NT2/D1 (cell line): ENCODE data around the gene SRCAP.

ENCODE experiments used
- DNase-seq: peaks from one replicate; pipeline ENCODE4 v3.0.0-alpha.2; 2011; ENCODE audit warnings: low read depth, low spot score
- H3K27me3 ChIP-seq: 2 replicates; pipeline ENCODE4 v1.6.0; 2011; ENCODE audit warnings: mild to moderate bottlenecking; ENCODE audit not compliant: insufficient read length, insufficient read depth
- H3K36me3 ChIP-seq: 2 replicates; pipeline ENCODE4 v1.6.1; 2011; ENCODE audit warnings: mild to moderate bottlenecking, low read length, mixed read lengths; ENCODE audit not compliant: insufficient read depth, insufficient read length
- H3K4me1 ChIP-seq: 2 replicates; pipeline ENCODE4 v1.5.1; 2011; ENCODE audit not compliant: insufficient read depth, insufficient read length
- H3K4me3 ChIP-seq: 2 replicates; pipeline ENCODE4 v1.5.1; 2011; ENCODE audit warnings: low read depth; ENCODE audit not compliant: insufficient read length
- H3K9ac ChIP-seq: 2 replicates; pipeline ENCODE4 v1.6.0; 2011; ENCODE audit warnings: low read depth; ENCODE audit not compliant: insufficient read length
- H3K9me3 ChIP-seq: 2 replicates; pipeline ENCODE4 v1.5.1; 2011; ENCODE audit warnings: mild to moderate bottlenecking, low read length; ENCODE audit not compliant: insufficient read depth
- SUZ12 ChIP-seq: IDR thresholded peaks from 2 replicates; pipeline ENCODE4 v1.6.1; 2011; ENCODE audit not compliant: insufficient read length, insufficient read depth; ENCODE audit errors: extremely low read depth
- YY1 ChIP-seq: IDR thresholded peaks from 2 replicates; pipeline ENCODE4 v1.6.1; 2011; ENCODE audit not compliant: insufficient read length, insufficient read depth
- ZNF274 ChIP-seq: IDR thresholded peaks from 2 replicates; pipeline ENCODE4 v1.6.1; 2011; ENCODE audit warnings: mild to moderate bottlenecking, low read depth, low read length

SRCAP gene

DNA sequence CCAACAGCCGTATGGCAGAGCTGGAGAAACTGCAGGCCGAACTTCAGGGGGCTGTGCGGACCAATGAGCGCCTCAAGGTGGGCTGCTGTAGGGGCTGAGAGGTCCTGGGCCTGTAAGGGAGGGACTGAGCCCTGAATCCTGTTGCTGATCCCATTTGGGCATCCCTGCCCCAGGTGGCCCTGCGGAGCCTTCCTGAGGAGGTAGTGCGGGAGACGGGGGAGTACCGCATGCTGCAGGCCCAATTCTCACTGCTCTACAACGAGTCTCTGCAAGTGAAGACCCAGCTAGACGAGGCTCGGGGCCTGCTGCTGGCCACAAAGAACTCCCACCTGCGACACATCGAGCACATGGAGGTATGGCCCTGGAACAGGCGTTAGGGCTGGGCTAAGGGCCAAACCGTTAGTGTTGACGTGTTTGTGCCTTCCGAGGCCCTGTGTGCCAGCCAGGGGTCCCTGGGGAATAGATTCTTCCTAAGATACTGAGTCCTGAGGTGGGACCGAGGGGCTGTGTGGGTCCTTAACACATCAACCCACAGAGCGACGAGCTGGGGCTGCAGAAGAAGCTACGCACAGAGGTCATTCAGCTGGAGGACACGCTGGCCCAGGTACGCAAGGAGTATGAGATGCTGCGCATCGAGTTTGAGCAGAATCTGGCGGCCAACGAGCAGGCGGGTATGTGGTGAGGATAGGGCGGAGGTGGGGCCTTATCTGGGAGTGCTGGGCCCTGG, 67.4 kb downstream of the SRCAP start:
- no peaks in the 10 kb centered on the region for H3K9me3 ChIP-seq
- no peak overlapping the region for H3K4me3 ChIP-seq
- DNase-seq: no peak
- no peak for TF ChIP-seq ZNF274
- TF ChIP-seq SUZ12: no peak
- TF ChIP-seq YY1: no peak
- no peaks in the 10 kb centered on the region for H3K27me3 ChIP-seq
- H3K4me1 ChIP-seq: peaks cover 6% of the 10 kb centered on the region
- H3K9ac ChIP-seq: no peak overlapping the region
- peaks cover 86% of the 10 kb centered on the region for H3K36me3 ChIP-seq

DNA sequence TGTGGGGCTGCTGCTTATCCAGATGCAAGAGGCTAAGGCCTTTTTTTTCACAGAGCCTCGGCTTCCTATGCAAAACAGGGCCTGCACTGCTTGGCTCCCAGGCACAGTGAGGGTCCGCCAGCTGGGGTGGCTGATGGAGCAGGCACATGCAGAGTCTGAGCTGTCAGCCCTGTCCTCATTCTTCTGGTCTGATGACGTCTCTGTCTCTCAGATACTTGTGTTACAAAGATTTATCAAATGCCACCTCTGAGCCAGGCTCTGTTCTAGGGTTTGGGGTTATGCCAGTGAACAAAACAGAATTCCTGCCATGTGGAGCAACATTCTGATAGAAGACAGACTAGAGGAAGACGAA, 67.9 kb downstream of the SRCAP start:
- Histone ChIP-seq H3K36me3 (peaks cover 92% of the 10 kb centered on the region), H3K9me3 (no peaks in the 10 kb centered on the region), H3K4me3 (no peak overlapping the region), H3K4me1 (peaks cover 6% of the 10 kb centered on the region), H3K27me3 (no peaks in the 10 kb centered on the region), H3K9ac (no peak overlapping the region)
- no peak for TF ChIP-seq YY1
- TF ChIP-seq ZNF274: no peak
- TF ChIP-seq SUZ12: no peak
- no peak for DNase-seq

DNA sequence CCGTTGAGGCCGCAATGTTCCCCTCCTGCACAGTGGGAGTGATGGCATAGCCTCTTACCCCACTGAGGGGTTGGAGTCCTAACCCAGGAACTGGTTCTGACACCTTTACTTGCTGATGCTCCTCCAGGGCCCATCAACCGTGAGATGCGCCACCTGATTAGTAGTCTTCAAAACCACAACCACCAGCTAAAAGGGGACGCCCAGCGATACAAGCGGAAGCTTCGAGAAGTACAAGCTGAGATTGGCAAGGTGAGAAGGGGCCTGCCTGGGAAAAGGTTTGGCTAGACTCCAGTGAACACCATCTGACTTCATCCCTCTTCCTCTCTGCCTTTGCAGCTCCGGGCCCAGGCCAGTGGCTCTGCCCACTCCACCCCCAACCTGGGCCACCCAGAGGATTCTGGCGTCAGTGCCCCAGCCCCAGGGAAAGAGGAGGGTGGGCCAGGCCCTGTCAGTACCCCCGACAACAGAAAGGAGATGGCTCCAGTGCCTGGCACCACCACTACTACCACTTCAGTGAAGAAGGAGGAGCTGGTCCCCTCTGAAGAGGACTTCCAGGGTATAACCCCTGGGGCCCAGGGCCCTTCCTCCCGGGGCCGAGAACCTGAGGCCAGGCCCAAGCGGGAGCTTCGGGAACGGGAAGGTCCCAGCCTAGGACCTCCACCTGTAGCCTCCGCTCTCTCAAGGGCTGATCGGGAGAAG, 68.9 kb downstream of the SRCAP start:
- no peak overlapping the region for H3K4me3 ChIP-seq
- H3K9me3 ChIP-seq: no peaks in the 10 kb centered on the region
- peaks cover 98% of the 10 kb centered on the region for H3K36me3 ChIP-seq
- H3K27me3 ChIP-seq: no peaks in the 10 kb centered on the region
- H3K4me1 ChIP-seq: peaks cover 6% of the 10 kb centered on the region
- no peak overlapping the region for H3K9ac ChIP-seq
- no peak for DNase-seq
- no peak for TF ChIP-seq ZNF274

DNA sequence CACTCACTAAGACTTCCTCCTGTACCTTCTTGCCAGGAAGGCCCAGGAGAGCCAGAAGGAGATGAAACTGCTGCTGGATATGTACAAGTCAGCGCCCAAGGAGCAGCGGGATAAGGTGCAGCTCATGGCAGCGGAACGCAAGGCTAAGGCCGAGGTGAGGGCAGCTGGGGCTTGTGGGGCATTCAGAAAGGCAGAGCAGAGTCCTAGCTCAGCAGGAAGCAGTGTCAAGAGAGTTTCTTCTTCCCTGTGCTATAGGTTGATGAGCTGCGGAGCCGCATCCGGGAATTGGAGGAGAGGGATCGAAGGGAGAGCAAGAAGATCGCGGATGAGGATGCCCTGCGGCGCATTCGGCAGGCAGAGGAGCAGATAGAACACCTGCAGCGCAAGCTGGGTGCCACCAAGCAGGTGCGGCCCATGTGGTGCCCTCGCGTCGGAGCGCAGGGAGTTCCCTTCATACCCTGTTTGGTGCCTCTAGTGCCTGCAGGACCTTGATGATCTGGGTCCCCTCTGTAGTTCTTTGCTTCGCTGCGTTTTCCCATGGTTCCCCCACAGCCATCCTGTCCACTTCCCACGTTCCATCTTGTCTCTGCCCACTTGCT, 69.7 kb downstream of the SRCAP start:
- Histone ChIP-seq H3K4me1 (peaks cover 2% of the 10 kb centered on the region), H3K9me3 (no peaks in the 10 kb centered on the region), H3K36me3 (peaks cover 98% of the 10 kb centered on the region), H3K27me3 (no peaks in the 10 kb centered on the region), H3K9ac (no peak overlapping the region), H3K4me3 (no peak overlapping the region)
- TF ChIP-seq ZNF274 (no peak), SUZ12 (no peak), YY1 (no peak)
- DNase-seq: no peak

DNA sequence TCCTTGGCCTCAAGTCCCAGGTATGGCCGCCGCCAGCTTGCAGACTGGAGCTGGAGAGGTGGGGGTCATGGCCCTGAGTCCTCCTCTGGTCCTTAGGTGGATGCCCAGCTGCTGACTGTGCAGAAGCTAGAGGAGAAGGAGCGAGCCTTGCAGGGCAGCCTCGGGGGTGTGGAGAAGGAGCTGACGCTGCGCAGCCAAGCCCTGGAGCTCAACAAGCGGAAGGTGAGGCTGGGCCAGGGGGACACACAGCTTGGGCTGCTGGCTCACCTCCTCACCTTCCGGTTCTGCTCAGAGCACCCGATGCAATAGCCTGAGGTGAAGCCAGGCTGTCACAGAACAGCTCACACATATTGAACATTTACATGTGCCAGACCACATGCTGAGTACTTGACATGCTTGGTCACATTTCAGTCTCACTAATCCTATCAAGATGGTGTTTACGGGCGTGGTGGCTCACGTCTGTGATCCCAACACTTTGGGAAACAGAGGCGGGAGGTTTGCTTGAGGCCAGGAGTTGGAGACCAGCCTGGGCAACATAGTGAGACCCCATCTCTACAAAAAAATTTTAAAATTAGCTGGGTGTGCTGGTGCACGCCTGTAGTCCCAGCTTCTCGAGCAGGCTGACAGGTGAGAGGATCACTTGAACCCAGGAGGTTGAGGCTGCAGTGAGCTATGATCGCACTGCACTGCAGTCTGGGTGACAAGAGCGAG, 70.6 kb downstream of the SRCAP start:
- Histone ChIP-seq H3K9ac (no peak overlapping the region), H3K9me3 (no peaks in the 10 kb centered on the region), H3K36me3 (peaks cover 98% of the 10 kb centered on the region), H3K4me3 (no peak overlapping the region), H3K4me1 (peaks cover under 1% of the 10 kb centered on the region), H3K27me3 (no peaks in the 10 kb centered on the region)
- DNase-seq: no peak
- no peak for TF ChIP-seq YY1
- no peak for TF ChIP-seq ZNF274
- TF ChIP-seq SUZ12: no peak

DNA sequence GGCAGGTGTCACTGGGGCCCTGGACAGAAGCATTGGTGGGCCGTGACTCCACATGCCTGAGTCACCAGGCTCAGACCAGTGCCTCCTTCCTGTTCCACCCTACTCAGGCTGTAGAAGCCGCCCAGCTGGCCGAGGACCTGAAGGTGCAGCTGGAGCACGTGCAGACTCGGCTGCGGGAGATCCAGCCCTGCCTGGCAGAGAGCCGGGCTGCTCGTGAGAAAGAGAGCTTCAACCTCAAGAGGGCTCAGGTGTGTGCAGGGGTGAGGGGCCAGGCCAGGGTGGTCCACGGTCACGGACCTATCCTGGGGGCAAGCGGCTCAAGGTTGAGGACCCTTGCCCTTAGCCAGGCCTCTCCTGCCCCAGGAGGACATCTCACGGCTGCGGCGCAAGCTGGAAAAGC, 72.8 kb downstream of the SRCAP start:
- H3K27me3 ChIP-seq: no peaks in the 10 kb centered on the region
- H3K9ac ChIP-seq: no peak overlapping the region
- no peaks in the 10 kb centered on the region for H3K9me3 ChIP-seq
- DNase-seq: no peak
- peaks cover 81% of the 10 kb centered on the region for H3K36me3 ChIP-seq
- H3K4me1 ChIP-seq: peaks cover 3% of the 10 kb centered on the region
- TF ChIP-seq SUZ12 (no peak), ZNF274 (no peak), YY1 (no peak)
- H3K4me3 ChIP-seq: no peak overlapping the region

DNA sequence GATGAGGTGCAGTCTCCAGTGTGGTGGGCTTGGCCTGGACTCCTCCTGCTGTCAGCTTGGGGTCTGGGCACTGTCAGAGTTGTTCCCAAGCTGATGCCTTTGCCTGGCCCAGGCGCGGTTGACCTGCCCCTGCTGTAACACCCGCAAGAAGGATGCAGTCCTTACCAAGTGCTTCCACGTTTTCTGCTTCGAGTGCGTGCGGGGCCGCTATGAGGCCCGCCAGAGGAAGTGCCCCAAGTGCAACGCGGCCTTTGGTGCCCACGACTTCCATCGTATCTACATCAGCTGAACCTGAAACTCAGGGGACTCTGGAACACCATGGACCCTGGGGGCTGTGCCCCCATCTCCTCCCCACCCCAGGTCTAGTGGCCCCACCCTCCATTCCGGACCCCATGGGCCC, 74.9 kb downstream of the SRCAP start:
- DNase-seq: no peak
- Histone ChIP-seq H3K4me3 (no peak overlapping the region), H3K9me3 (no peaks in the 10 kb centered on the region), H3K36me3 (peaks cover 75% of the 10 kb centered on the region), H3K27me3 (no peaks in the 10 kb centered on the region), H3K9ac (no peak overlapping the region), H3K4me1 (peaks cover 14% of the 10 kb centered on the region)
- TF ChIP-seq YY1 (no peak), ZNF274 (no peak), SUZ12 (no peak)
